Sigmoid colon (tissue), 4 donors: Measurements from ENCODE around the gene SDK1.

Experiments
- EP300 ChIP-seq, 4 donors: sonication (generic); formaldehyde crosslinking; IDR thresholded peaks; one replicate each; pipeline ENCODE4 v1.6.1; 2017; ENCODE audit warnings: antibody characterized with exemption in 4 of 4
- POLR2A ChIP-seq, 2 donors: fragments of 450-650 bp; IDR thresholded peaks; one replicate each; pipeline ENCODE4 v1.6.1; 2016; ENCODE audit warnings: antibody characterized with exemption in 2 of 2, mild to moderate bottlenecking in 2 of 2, moderate library complexity in 2 of 2

GRCh38 chr7:4157651-4158050 is 856.6 kb downstream of the SDK1 start:
- TF ChIP-seq EP300 (IDR thresholded peaks at IDR 0.05), result no peak
- TF ChIP-seq POLR2A (IDR thresholded peaks at IDR 0.05), result no peak
